Trophoblast cell (in vitro differentiated cells and primary cell): ENCODE results near the gene STOML1. TPM values are rescaled to one million over a fixed set of nuclear protein-coding genes. Genes with fewer than 3 reads are reported as not detected.

Source experiments
- DNase-seq, 2 donors: peaks; one replicate each; pipeline ENCODE4 v3.0.0-alpha.2; 2016
- H2AFZ ChIP-seq: 2 replicates; pipeline ENCODE4 v1.6.1; 2013; ENCODE audit warnings: low read length, moderate library complexity, mild to moderate bottlenecking; ENCODE audit not compliant: insufficient read depth, poor library complexity
- H2AK5ac ChIP-seq: 2 replicates; pipeline ENCODE4 v1.6.1; 2013; ENCODE audit warnings: mild to moderate bottlenecking, low read length
- H2BK120ac ChIP-seq: 2 replicates; pipeline ENCODE4 v1.6.1; 2013; ENCODE audit warnings: low read length, mild to moderate bottlenecking, moderate library complexity; ENCODE audit not compliant: insufficient read depth, poor library complexity
- H2BK12ac ChIP-seq: 2 replicates; pipeline ENCODE4 v1.6.1; 2013; ENCODE audit warnings: mild to moderate bottlenecking, low read length, moderate library complexity
- H2BK5ac ChIP-seq: 2 replicates; pipeline ENCODE4 v1.6.1; 2013; ENCODE audit warnings: low read length, low read depth, moderate library complexity, mild to moderate bottlenecking; ENCODE audit not compliant: poor library complexity
- H3K14ac ChIP-seq: 2 replicates; pipeline ENCODE4 v1.6.1; 2013; ENCODE audit warnings: mild to moderate bottlenecking, low read length
- H3K18ac ChIP-seq: 2 replicates; pipeline ENCODE4 v1.6.1; 2013; ENCODE audit warnings: mild to moderate bottlenecking, low read length
- H3K23ac ChIP-seq: 2 replicates; pipeline ENCODE4 v1.6.1; 2013; ENCODE audit warnings: low read length
- H3K27ac ChIP-seq: 2 replicates; pipeline ENCODE4 v1.5.1; 2013; ENCODE audit warnings: low read depth, mild to moderate bottlenecking, inconsistent platforms, low read length, moderate library complexity
- H3K27me3 ChIP-seq: 2 replicates; pipeline ENCODE4 v1.6.1; 2013; ENCODE audit warnings: inconsistent platforms, mild to moderate bottlenecking, low read length, moderate library complexity; ENCODE audit not compliant: insufficient read depth
- H3K36me3 ChIP-seq, 2 experiments: 1 replicate in 1 of 2; 2 replicates in 1 of 2; pipeline ENCODE4 v1.6.1; 2013; ENCODE audit warnings: low read length in 2 of 2, mild to moderate bottlenecking in 2 of 2, moderate library complexity in 1 of 2; ENCODE audit not compliant: insufficient read depth in 2 of 2, control insufficient read depth in 1 of 2
- H3K4ac ChIP-seq: 2 replicates; pipeline ENCODE4 v1.6.1; 2013; ENCODE audit warnings: low read depth, mild to moderate bottlenecking, low read length, moderate library complexity
- H3K4me1 ChIP-seq, 2 experiments: 1 replicate in 1 of 2; 2 replicates in 1 of 2; pipeline ENCODE4 v1.6.1; 2013; ENCODE audit warnings: low read length in 2 of 2, mild to moderate bottlenecking in 2 of 2, moderate library complexity in 1 of 2; ENCODE audit not compliant: insufficient read depth in 2 of 2, control insufficient read depth in 1 of 2
- H3K4me2 ChIP-seq: 2 replicates; pipeline ENCODE4 v1.6.1; 2013; ENCODE audit warnings: inconsistent platforms, mild to moderate bottlenecking, low read length, moderate library complexity
- H3K4me3 ChIP-seq: 2 replicates; pipeline ENCODE4 v1.5.1; 2013; ENCODE audit warnings: mild to moderate bottlenecking, low read depth, low read length, inconsistent platforms
- H3K79me1 ChIP-seq: one replicate; pipeline ENCODE4 v1.6.1; 2013; ENCODE audit warnings: low read length
- H3K79me2 ChIP-seq: 2 replicates; pipeline ENCODE4 v1.6.1; 2013; ENCODE audit warnings: low read length, mild to moderate bottlenecking; ENCODE audit not compliant: control insufficient read depth, insufficient read depth, poor library complexity
- H3K9ac ChIP-seq: 2 replicates; pipeline ENCODE4 v1.6.1; 2013; ENCODE audit warnings: mild to moderate bottlenecking, low read length
- H3K9me3 ChIP-seq: 2 replicates; pipeline ENCODE4 v1.6.1; 2013; ENCODE audit warnings: low read depth, mild to moderate bottlenecking, control low read depth, inconsistent platforms, low read length; ENCODE audit not compliant: insufficient read depth
- H4K12ac ChIP-seq: 2 replicates; pipeline ENCODE4 v1.6.1; 2013; ENCODE audit warnings: low read depth, mild to moderate bottlenecking, low read length, moderate library complexity
- H4K8ac ChIP-seq: 2 replicates; pipeline ENCODE4 v1.6.1; 2013; ENCODE audit warnings: low read depth, mild to moderate bottlenecking, low read length, moderate library complexity
- H4K91ac ChIP-seq: one replicate; pipeline ENCODE4 v1.6.1; 2013; ENCODE audit warnings: low read depth, mild to moderate bottlenecking, low read length, moderate library complexity
- WGBS: extraction: QIAGEN DNeasy Blood & Tissue Kit; methylation state at CpG from one replicate; pipeline ENCODE4 v1.1.7; 2013; ENCODE audit warnings: missing lambda C conversion rate; ENCODE audit not compliant: insufficient read length, insufficient coverage; ENCODE audit errors: extremely low coverage; 5-methylcytosine and 5-hydroxymethylcytosine counted together
- polyA plus RNA-seq: library from polyadenylated mRNA; stranded (reverse); fragments of 200-250 nt; gene quantifications from 2 replicates; pipeline ENCODE4 v1.2.3, GENCODE V29; 2013

Gene STOML1, protein sequence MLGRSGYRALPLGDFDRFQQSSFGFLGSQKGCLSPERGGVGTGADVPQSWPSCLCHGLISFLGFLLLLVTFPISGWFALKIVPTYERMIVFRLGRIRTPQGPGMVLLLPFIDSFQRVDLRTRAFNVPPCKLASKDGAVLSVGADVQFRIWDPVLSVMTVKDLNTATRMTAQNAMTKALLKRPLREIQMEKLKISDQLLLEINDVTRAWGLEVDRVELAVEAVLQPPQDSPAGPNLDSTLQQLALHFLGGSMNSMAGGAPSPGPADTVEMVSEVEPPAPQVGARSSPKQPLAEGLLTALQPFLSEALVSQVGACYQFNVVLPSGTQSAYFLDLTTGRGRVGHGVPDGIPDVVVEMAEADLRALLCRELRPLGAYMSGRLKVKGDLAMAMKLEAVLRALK
- 4.0 and 4.1 TPM in 2 replicates for polyA plus RNA-seq

DNA sequence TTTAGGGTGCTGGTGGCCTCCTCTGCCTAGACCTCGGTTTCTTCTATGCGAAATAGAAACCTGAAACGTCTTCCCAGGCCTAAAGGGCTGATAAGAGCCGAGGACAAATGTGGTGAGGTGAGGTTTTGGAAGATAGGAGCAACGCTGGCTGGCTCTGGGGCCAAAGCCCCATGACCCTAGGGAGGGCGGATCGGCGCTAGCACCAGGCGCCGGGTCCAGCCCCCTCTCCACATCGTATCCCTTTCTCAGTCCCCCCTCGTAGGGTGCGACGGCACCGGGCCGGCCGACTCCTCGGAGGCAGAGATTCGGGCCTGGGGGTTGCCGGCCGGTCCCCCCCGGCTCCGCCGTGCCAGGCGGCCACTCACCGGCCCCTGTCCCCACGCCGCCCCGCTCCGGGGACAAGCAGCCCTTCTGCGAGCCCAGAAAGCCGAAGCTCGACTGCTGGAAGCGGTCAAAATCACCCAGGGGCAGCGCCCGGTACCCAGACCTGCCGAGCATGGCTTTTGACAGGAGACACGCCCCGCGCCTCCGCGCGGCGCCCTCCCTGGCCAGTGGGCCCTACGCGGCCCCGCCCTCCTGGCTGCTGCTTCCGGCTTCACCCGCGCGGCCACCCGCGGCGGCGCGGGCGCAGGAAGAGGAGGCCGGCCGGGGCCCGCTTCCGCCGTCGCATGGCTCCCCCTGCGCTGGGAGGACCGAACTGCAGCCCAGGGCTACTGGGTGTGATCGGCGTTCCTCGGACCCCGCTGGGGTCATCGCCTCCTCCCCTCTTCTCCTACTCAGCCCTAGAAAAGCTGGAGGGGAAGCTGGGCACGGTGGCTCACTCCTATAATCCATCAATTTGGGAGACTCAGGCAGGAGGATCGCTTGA, at the start of gene STOML1:
STOML1 (minus strand) TSS at position 570 of the 868 bp plus-strand sequence; CDS start at position 498, 72 bp downstream.
- Histone ChIP-seq H3K27me3 (no peaks in the 10 kb centered on the region), H2BK12ac (no peak within 1 kb of the TSS), H3K27ac (no peak within 1 kb of the TSS), H3K4me2 (peak within 1 kb of the TSS; percentile 89), H2AFZ (peak within 1 kb of the TSS; percentile 32), H3K4me1 (peaks cover 10 to 15% of the 10 kb centered on the region in 2 experiments), H4K12ac (peak within 1 kb of the TSS; percentile 27), H4K8ac (peak within 1 kb of the TSS; percentile 50), H2BK120ac (no peak within 1 kb of the TSS), H3K36me3 (no peaks in the 10 kb centered on the region), H3K9ac (peak within 1 kb of the TSS; percentile 75), H2AK5ac (no peak within 1 kb of the TSS), H4K91ac (no peak within 1 kb of the TSS), H3K4me3 (peak within 1 kb of the TSS; percentile 81), H3K79me2 (peaks cover 6% of the 10 kb centered on the region), H2BK5ac (no peak within 1 kb of the TSS), H3K18ac (no peak within 1 kb of the TSS), H3K4ac (peak within 1 kb of the TSS; percentile 12), H3K9me3 (peaks cover 2% of the 10 kb centered on the region), H3K14ac (peak within 1 kb of the TSS; percentile 19), H3K23ac (no peak within 1 kb of the TSS), H3K79me1 (peaks cover 7% of the 10 kb centered on the region)
- no CpG with 5 or more reads among the region's 72 CpGs for WGBS
- DNase-seq = peak; percentile 93 to 99

DNA sequence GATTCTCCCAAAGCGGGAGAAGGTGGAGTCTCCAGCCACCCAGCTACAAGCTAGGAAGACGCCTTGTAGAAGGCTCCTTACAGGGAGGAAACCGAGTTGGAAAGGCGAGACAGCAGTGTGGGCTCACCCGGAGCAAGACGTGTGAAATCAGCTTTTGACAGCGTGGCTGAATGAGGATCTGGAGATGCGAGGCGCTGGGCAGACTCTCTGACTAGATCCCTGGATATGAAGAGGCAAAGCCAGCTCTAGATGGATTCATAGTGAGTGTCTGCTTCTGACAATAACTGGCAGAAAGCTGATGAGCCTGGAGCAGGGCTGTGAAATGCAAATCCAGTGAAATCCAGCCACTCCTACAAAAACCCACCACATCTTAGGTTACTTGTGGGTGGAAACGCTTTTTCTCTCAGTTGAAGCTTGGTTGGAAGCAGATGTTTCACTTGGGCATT, 49.2 kb upstream of the STOML1 start:
- H3K9ac ChIP-seq = no peak overlapping the region

DNA sequence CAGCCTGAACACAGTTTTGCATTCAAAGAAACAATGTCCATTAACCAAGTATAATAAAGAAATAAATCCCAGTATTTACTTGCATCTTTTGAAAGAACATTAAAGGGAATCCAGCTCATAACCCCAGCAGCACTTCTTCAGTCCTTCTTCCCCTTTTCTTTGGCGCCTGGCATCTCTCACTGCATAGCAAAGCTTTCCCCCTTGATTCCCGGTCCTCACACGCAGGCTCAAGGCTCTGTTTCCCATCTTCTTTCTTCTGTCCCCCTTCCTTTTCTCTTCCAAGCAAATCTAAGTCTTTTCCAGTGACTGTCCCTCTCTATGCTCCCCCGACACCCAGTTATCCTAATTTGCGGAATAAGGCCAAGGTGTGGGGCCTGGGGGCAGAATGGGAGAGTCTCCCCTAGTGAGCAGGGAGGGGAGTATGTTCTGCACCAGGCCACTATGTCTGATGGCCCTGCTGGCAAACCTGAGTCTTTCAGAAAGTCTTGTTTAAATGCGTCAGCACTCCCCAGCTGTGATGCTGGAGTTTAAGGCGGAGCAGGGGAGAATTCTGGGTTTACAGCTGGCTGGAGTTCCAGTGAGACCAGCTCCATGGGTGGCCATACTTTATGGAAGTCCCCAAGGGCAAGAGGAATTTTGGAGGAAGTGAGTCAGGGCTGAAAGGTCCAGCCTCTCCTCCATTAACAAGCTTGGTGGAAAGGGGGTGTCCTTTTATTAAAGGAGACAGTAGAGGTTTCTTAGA, 48.2 kb upstream of the STOML1 start:
- H3K27ac ChIP-seq = no peak overlapping the region
- no peak overlapping the region for H3K18ac ChIP-seq
- H3K23ac ChIP-seq = no peak overlapping the region
- peaks cover 2% of the 10 kb centered on the region for H3K9me3 ChIP-seq
- H3K9ac ChIP-seq = no peak overlapping the region
- H4K91ac ChIP-seq = no peak overlapping the region
- H2BK5ac ChIP-seq = no peak overlapping the region
- H4K8ac ChIP-seq = no peak overlapping the region
- no peak overlapping the region for H3K4ac ChIP-seq
- DNase-seq = peak in 1 of 2 donors; percentile 16
- no peak overlapping the region for H2BK12ac ChIP-seq
- H2AFZ ChIP-seq = no peak overlapping the region
- no CpG with 5 or more reads among the region's 7 CpGs for WGBS
- no peak overlapping the region for H3K4me3 ChIP-seq
- no peak overlapping the region for H3K14ac ChIP-seq
- H3K4me1 ChIP-seq = no peaks in the 10 kb centered on the region
- H3K79me1 ChIP-seq = no peaks in the 10 kb centered on the region
- H2BK120ac ChIP-seq = no peak overlapping the region
- H3K27me3 ChIP-seq = no peaks in the 10 kb centered on the region
- no peak overlapping the region for H2AK5ac ChIP-seq
- H3K36me3 ChIP-seq = peaks cover 4 to 8% of the 10 kb centered on the region in 2 experiments
- no peaks in the 10 kb centered on the region for H3K79me2 ChIP-seq
- no peak overlapping the region for H4K12ac ChIP-seq
- no peak overlapping the region for H3K4me2 ChIP-seq

More for the DNA sequence above, 49.2 kb upstream of the STOML1 start:
- DNase-seq = no peak
- no peak overlapping the region for H2BK5ac ChIP-seq
- H3K18ac ChIP-seq = no peak overlapping the region
- H4K12ac ChIP-seq = no peak overlapping the region
- peaks cover 2% of the 10 kb centered on the region for H3K9me3 ChIP-seq
- WGBS = no CpG with 5 or more reads among the region's 10 CpGs
- H3K27me3 ChIP-seq = no peaks in the 10 kb centered on the region
- H3K27ac ChIP-seq = no peak overlapping the region
- H2AFZ ChIP-seq = no peak overlapping the region
- H2AK5ac ChIP-seq = no peak overlapping the region
- no peak overlapping the region for H3K4me3 ChIP-seq
- H3K4ac ChIP-seq = no peak overlapping the region
- no peak overlapping the region for H2BK120ac ChIP-seq
- H4K8ac ChIP-seq = no peak overlapping the region
- no peak overlapping the region for H2BK12ac ChIP-seq
- no peak overlapping the region for H3K4me2 ChIP-seq
- no peak overlapping the region for H3K23ac ChIP-seq
- no peak overlapping the region for H4K91ac ChIP-seq
- H3K36me3 ChIP-seq = no peaks in the 10 kb centered on the region
- no peaks in the 10 kb centered on the region for H3K79me2 ChIP-seq
- no peak overlapping the region for H3K14ac ChIP-seq
- no peaks in the 10 kb centered on the region for H3K79me1 ChIP-seq
- H3K4me1 ChIP-seq = no peaks in the 10 kb centered on the region

DNA sequence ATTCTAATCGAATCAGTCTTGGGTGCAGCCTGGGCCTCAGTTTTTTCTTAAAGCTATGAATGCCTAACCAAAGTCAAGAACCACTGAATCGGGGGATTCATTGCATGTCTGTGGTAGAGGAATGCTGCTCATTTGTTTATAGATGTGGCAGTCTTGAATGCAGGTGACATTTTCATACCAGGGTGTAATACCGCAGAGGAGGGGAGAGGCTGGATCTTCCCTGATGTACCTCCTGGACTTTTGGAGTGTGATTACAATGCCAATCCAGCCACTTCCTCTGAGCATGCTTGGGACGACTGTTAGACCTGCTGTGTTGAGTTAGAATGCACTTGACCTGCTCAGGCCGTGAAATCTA, 47.5 kb upstream of the STOML1 start:
- Histone ChIP-seq H4K91ac (no peak overlapping the region), H3K18ac (no peak overlapping the region), H4K12ac (no peak overlapping the region), H3K79me1 (no peaks in the 10 kb centered on the region), H3K4me2 (no peak overlapping the region), H3K4ac (no peak overlapping the region), H3K4me1 (no peaks in the 10 kb centered on the region), H3K9ac (no peak overlapping the region), H3K27ac (no peak overlapping the region), H3K9me3 (peaks cover 2% of the 10 kb centered on the region), H3K23ac (no peak overlapping the region), H2AFZ (no peak overlapping the region), H3K27me3 (no peaks in the 10 kb centered on the region), H3K4me3 (no peak overlapping the region), H2BK120ac (no peak overlapping the region), H3K14ac (no peak overlapping the region), H3K36me3 (peaks cover 7 to 12% of the 10 kb centered on the region in 2 experiments), H3K79me2 (no peaks in the 10 kb centered on the region), H2AK5ac (no peak overlapping the region), H2BK5ac (no peak overlapping the region), H4K8ac (no peak overlapping the region), H2BK12ac (no peak overlapping the region)
- DNase-seq = no peak
- WGBS = no CpG with 5 or more reads among the region's 5 CpGs
